ENCODE measurements around the gene VPS13A. TPM values are rescaled to one million over a fixed set of nuclear protein-coding genes. Genes with fewer than 3 reads are reported as not detected.

Gene VPS13A
- polyA plus RNA-seq, 1 donor from 2014 or later: 20.6 TPM

GRCh38 chr9:77328102-77328501, 150.8 kb downstream of the VPS13A start:
- no peaks in the 10 kb centered on the region for H3K36me3 ChIP-seq (ENCODE audit: insufficient read depth, low read length)
- no peak overlapping the region for H3K4me3 ChIP-seq (ENCODE audit: low read length)
- no peaks in the 10 kb centered on the region for H3K79me2 ChIP-seq (replicated peaks; ENCODE audit: insufficient read depth, low read length)
- TF ChIP-seq EP300 (conservative IDR thresholded peaks at IDR 0.05; ENCODE audit: poor library complexity, severe bottlenecking) (no peak), RAD21 (conservative IDR thresholded peaks at IDR 0.05) (no peak), CTCF (IDR thresholded peaks at IDR 0.05; ENCODE audit: poor library complexity, severe bottlenecking) (no peak), TAF1 (IDR thresholded peaks at IDR 0.05; ENCODE audit: low read depth) (no peak), SMC3 (conservative IDR thresholded peaks at IDR 0.05; ENCODE audit: poor library complexity) (no peak), REST (IDR thresholded peaks at IDR 0.05; ENCODE audit: borderline replicate concordance) (no peak), MXI1 (conservative IDR thresholded peaks at IDR 0.05; ENCODE audit: poor library complexity, severe bottlenecking) (no peak), EZH2 (IDR thresholded peaks at IDR 0.05; ENCODE audit: borderline replicate concordance, insufficient read depth, low read length, poor library complexity, severe bottlenecking) (no peak), POLR2AphosphoS5 (IDR thresholded peaks at IDR 0.05) (no peak)
- no peak overlapping the region for H3K9ac ChIP-seq (ENCODE audit: low read length)
- H3F3A ChIP-seq (ENCODE audit: insufficient read depth, low read length, poor library complexity, severe bottlenecking): no peaks in the 10 kb centered on the region
- no peaks in the 10 kb centered on the region for H3K9me2 ChIP-seq (ENCODE audit: insufficient read depth, low read length)
- no peaks in the 10 kb centered on the region for H3K9me3 ChIP-seq (ENCODE audit: low read length)
- H3K4me2 ChIP-seq (ENCODE audit: low read length): no peak overlapping the region
- H2AFZ ChIP-seq (ENCODE audit: low read depth, low read length): no peak overlapping the region
- H3K27ac ChIP-seq (ENCODE audit: low read length): no peak overlapping the region
- no peaks in the 10 kb centered on the region for H3K27me3 ChIP-seq (ENCODE audit: insufficient read depth, low read depth, low read length)
- no peaks in the 10 kb centered on the region for H4K20me1 ChIP-seq (ENCODE audit: insufficient read depth)

- TF ChIP-seq RAD21 (conservative IDR thresholded peaks at IDR 0.05) (no peak), CTCF (IDR thresholded peaks at IDR 0.05; ENCODE audit: poor library complexity, severe bottlenecking) (no peak), EP300 (conservative IDR thresholded peaks at IDR 0.05; ENCODE audit: poor library complexity, severe bottlenecking) (no peak), SMC3 (conservative IDR thresholded peaks at IDR 0.05; ENCODE audit: poor library complexity) (no peak), EZH2 (IDR thresholded peaks at IDR 0.05; ENCODE audit: borderline replicate concordance, insufficient read depth, low read length, poor library complexity, severe bottlenecking) (no peak), POLR2AphosphoS5 (IDR thresholded peaks at IDR 0.05) (no peak), TAF1 (IDR thresholded peaks at IDR 0.05; ENCODE audit: low read depth) (no peak), MXI1 (conservative IDR thresholded peaks at IDR 0.05; ENCODE audit: poor library complexity, severe bottlenecking) (no peak), REST (IDR thresholded peaks at IDR 0.05; ENCODE audit: borderline replicate concordance) (no peak)
- no peaks in the 10 kb centered on the region for H3K9me2 ChIP-seq (ENCODE audit: insufficient read depth, low read length)
- no peaks in the 10 kb centered on the region for H3K9me3 ChIP-seq (ENCODE audit: low read length)
- no peaks in the 10 kb centered on the region for H3F3A ChIP-seq (ENCODE audit: insufficient read depth, low read length, poor library complexity, severe bottlenecking)
- no peaks in the 10 kb centered on the region for H4K20me1 ChIP-seq (ENCODE audit: insufficient read depth)
- H2AFZ ChIP-seq (ENCODE audit: low read depth, low read length): no peak overlapping the region
- no peak overlapping the region for H3K4me3 ChIP-seq (ENCODE audit: low read length)
- no peaks in the 10 kb centered on the region for H3K79me2 ChIP-seq (replicated peaks; ENCODE audit: insufficient read depth, low read length)
- no peaks in the 10 kb centered on the region for H3K36me3 ChIP-seq (ENCODE audit: insufficient read depth, low read length)
- H3K9ac ChIP-seq (ENCODE audit: low read length): no peak overlapping the region
- H3K4me2 ChIP-seq (ENCODE audit: low read length): no peak overlapping the region
- no peak overlapping the region for H3K27ac ChIP-seq (ENCODE audit: low read length)
- H3K27me3 ChIP-seq (ENCODE audit: insufficient read depth, low read depth, low read length): no peaks in the 10 kb centered on the region
These were observed 192.7 kb downstream of the VPS13A start for GRCh38 chr9:77370064-77370463.

Measured in neural cell (in vitro differentiated cells).